GM19035 (cell line): ENCODE data around the gene ALK.
"Not testable (repeated sequence)": the region's sequence is repeated elsewhere in the genome, so short reads cannot be mapped to it uniquely, and the experiment has no call there.

Experiments used
- ATAC-seq: cut with Tn5 transposase; IDR thresholded peaks from one replicate; pipeline ENCODE4 v1.9.1; 2021; ENCODE audit not compliant: unreplicated experiment

The ALK gene

DNA sequence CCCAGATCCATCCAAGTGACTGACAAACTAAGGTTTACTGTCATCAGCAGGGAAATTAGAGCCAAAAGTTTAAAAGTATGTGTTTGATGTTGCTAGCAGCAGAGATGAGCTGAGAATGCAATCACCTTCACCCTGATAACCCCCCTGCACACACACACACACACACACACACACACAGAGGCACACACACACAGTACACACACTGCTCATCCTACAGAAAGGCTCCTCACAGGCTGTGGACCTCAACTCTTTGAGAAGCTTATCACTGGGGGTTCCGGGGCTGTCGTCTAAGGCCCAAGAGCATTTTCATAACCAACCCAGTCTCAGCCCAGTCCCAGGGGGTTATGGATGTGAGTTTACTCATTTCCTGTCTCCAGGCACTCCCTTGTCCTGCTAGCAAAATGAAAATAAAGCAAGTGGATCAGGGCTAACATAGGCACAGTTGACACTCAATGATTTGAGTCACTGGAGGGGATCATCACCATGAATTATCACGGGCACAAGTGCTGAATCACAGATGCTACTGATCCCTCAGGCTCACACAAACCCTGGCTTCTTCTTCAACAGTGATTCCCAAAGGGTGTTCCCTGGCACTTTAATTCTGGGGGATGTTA is 76.6 kb downstream of the ALK start:
- ATAC-seq, result no peak

DNA sequence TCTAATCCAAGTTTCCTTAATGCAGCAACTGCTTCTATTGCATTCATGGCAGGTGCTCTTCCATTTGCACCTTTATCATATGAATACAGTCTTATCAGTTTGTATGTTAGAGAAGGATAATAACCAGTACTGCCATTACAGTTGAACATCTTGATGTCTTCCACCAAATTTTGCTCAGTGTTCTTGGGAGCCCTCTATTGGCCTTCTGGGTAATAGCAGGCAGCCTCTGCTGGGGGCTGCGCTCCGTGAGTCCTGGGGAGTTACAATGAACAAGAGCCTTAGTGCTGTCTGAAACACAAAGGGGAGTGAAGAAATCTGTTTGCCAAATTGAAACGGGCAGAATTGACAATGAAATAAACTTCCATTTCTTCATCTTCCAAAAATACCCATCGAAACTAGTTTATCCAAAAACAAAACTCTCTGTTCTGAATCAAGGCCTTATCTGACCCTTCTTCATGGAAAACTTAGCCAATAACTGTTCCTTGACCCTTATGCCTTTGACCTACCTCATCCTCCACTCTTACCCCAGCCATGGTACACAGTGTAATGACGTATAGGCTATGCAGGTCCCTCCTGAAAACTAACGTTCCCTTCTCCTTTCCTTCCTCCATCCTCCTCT is 79.9 kb downstream of the ALK start:
- no peak for ATAC-seq

DNA sequence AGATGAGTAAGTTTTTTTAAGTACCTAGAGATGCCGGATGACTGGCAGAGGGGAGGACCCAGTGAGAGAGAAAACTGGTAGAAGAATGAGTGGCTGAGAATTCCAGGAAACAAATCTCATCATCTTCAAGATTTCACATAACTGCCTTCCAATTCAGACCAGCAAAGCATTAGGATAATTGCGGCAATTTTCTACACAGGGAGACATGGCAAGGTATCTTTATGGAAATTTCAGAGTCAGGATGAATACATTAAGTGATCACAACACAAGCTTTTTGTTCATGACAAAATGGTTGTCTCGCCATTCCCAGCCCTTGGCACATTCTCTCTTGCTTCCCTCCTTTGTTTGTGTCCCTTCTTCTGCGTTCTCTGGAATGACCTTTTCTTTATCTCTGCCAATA is 82.1 kb downstream of the ALK start:
- no peak for ATAC-seq

DNA sequence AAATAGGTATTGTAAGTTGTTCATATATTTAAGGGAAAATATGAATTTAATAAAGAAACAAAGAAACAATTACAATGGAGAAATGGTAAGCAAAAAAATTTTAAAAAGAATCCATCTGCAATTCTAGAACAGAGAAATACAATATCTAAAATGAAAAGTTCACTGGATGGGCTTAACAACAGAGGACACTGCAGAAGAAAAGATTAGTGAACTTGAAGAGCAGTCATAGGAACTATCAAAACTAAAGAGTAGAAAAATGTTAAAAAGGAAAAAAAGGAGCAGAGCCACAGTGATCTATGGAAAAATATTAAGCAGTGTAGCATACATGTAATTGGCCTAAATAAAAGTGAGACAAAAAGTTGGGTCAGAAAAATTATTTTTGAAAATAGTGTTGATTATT is 83.5 kb downstream of the ALK start:
- ATAC-seq, result no peak

DNA sequence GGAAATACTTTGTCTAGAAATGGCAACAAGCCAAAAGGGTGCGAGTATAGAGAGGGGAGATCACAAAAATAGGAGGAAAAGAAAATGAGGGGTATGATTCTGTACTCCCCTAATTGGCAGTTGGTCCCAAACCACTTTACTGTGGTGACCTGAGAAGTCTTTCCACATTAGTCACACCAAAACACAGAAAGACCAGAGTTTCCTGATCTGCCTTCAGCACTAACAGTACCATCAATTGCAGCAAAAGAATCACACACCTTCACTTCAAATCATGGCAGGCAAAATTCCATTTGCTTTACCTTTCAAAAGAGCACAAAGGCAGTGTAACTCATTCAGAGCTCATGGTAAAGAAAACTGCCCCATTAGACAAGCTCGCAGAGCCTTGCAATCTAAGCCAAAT is 86.8 kb downstream of the ALK start:
- ATAC-seq, result no peak

DNA sequence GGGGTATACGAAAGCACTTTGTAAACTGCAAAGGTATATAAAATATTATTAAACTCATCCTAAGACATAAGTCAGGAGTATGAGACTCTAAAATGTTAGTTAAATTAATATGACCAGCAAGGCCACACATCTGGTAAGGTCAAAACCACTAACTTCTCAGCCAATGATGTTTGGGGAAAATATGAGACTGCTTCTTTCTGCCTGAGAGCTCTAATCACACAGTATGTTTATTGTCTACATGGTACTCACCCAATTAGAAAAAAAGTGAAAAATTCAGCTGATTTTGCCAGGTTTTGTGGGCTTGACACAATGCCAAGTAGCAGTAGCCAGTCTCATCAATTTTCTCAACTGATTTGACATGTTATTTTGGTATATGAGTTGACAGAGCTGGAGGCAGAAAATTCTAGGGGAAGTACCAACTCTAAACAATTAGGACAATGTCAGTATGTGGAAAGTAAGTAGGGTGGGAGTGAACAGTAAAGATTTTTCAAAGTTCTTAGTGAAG is 87.3 kb downstream of the ALK start:
- no peak for ATAC-seq

DNA sequence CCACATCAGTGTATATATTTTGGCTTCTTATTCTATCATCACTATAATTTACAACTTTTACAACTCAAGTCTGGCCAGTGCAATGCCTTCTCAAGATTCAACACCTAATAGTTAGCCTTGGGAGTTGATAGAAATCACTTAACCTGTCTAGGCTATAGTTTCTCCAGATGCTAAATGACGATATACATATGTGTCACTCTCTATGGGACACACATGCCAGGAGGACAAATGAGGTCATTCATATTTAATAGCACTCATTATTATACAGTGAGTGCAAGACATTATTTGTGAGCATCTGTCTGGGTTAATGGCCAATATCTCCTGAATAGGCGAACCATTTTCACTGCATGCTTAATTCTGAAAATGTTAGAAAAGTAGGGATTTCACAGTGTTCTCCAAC is 89.8 kb downstream of the ALK start:
- no peak for ATAC-seq

DNA sequence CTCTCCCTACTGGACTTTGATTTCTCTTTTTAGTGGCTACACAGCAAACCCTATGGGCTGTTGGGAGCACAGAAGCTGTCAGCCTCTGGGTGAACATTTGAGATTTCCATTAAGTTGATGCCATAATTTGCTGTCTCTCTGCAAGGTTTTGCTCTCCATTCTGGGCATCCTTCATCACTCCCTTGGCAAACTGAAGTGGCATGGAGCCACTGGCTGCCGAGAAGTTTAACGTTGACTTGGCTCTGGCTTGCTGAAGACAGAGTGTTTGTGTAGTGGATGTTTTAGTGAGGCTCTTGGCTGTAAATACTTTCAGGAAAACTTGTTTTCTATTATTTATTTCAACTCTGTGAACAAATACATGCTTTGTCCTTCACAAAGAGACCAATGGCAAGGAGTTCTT is 91.5 kb downstream of the ALK start:
- ATAC-seq, result no peak

DNA sequence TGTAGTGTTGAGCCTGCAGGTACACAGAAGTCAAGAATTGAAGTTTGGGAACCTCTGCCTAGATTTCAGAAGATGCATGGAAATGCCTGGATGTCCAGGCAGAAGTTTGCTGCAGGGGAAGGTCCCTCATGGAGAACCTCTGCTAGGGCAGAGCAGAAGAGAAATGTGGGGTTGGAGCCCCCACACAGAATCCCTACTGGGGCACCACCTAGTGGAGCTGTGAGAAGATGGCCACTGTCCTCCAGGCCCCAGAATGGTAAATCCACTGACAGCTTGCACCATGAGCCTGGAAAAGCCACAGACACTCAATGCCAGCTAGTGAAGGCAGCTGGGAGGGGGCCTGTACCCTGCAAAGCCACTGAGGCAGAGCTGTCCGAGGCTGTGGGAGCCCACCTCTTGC is 97.2 kb downstream of the ALK start:
- not testable (repeated sequence) for ATAC-seq

DNA sequence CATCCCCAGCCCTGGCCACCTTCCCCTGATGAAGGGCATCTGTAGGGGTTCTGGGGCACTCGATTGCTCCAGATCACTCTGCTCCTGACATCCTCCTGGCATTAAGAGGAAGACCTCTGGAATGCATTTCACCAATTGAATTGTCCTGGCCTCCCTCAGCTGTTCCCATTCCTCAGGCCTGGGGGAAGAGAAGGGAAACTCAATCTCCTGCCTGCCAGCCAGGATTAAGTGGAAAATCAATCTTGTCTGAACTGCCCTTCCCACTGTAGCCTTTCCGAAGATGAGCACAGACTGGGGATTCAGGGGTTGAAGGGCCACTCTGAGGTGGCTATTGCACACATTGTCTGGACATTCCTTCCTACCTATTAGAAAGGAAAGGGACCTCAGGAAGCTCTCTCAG is 99.8 kb downstream of the ALK start:
- ATAC-seq, result no peak

DNA sequence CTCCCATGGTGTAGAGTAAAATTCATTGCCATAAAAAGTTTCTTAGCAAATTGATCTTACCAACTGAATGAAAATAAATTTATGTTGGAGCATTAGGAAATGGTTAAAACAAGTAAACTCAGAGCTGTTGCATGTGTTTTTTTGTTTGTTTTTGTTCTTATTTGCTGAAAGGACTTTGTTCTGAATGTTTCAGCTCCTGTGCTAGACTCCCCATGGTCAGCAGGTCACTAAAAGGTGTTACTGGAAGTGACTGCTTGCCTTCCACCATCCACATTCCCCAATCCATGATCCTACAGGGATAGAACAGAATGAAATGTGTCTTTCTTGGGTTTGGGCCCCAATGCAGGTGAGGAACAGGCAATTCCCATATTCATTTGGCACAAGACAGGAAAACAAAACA is 101.8 kb downstream of the ALK start:
- ATAC-seq, result no peak

DNA sequence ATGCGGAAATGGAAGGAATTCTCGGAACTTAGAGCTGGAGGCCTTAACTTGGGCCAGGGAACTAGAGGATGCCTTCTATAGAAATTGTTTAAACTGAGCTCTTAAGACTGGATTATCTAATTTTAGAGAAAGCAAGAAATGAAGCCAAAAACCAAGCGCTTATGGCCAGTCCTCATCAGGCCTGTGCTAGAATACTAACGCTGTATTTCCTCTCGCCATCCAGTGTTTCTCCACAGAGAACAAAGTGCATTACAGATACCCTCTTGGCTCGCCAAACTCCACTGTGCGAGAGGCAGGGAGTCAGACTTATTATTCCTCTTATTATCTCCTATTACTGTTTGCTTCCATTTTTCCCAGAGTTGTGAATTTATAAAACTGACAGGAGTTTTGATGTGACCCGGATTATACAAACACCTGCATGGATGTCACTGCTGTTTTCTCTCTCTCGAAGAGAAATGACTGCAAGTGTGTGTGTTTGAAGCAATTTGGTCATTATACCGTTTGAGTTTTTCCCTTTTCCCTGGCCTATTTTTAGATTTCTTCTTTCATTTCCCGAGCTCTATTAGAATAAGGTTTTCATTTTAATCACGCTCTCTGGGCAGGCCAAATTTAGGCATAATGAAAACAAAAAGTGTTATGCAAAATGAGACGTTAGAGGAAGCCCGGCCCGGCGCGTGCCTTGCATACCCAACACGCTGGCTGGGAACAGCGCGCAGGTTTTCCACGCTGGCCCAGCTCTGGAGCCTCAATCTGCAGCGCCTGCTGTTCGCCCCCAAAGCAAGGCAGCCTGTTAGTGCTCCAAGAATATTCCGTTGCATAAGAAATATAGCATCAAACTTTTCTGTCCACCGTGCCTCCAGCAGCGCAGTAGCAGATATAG is 103.3 kb downstream of the ALK start:
- ATAC-seq, result no peak

DNA sequence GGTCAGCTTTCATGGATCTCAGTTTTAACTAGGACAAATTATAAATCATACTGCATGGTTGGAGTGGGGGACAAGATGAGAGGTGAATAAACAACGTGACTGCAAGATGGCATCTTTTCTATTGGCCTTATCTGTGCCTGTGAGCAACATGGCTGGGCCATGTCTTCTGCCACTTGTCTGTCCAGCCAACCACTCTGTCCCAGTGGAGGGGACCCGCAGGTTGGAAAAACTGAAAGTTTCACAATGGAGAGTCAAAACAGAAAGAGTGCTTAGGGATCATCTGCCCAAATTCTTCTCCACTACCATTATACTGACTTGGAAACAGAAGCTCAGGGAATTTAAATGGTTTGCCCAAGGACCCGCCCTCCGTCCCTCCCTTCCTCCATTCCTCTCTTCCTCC is 104.1 kb downstream of the ALK start:
- no peak for ATAC-seq

DNA sequence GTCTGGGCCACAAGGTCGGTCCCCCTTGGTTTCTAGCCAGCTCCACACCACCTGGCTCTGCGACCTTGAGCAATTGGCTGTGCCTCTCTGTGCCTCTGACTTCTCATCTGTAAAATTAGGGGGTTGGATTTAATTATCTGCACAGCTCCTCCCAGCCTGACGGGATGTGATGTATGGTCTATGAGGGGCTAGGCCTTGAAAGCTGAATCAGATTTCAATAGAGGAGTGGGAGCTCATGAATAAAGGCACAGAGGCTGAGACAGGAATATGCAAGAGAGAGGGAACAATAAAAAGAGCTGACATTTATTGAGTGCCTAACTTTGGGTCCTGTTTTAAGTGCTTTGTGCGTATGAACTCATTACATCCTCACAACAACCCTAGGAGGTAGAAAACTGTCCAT is 104.7 kb downstream of the ALK start:
- no peak for ATAC-seq

DNA sequence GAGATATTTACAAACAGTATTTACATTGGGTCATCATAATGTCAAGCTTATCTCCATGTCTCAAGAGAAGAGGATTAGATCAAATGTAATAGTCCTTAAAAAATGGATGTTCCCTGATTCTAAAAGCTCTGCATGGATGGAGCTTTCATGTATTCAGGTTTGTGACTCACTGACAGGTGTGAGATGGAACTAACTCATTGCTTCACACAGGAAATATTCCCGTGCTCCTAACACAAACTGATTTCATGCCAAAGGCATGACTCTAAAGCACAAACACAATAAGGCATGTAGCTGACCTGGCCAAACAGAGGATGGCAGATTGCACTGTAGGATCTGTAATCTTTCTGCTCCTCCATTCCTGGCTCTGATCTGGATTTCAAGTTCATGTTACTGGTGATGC is 110.0 kb downstream of the ALK start:
- no peak for ATAC-seq

DNA sequence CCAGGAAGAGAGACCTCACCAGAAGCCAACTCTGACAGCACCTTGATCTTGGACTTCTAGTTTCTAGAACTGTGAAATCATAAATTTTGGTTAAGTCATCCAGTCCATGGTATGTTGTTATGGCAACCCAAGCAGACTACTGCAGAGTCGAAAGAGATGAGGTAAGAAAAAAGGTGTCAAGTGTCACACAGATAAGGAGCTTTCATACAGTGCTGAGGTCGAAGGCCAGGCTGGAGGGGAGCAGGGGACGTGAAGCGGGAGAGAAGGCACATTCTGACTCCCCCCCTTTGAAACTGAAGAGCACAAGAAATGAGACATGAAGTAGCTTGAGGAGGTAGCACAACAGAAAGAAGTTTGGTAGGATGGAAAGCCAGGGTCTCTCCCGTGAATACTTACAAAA is 110.4 kb downstream of the ALK start:
- no peak for ATAC-seq

DNA sequence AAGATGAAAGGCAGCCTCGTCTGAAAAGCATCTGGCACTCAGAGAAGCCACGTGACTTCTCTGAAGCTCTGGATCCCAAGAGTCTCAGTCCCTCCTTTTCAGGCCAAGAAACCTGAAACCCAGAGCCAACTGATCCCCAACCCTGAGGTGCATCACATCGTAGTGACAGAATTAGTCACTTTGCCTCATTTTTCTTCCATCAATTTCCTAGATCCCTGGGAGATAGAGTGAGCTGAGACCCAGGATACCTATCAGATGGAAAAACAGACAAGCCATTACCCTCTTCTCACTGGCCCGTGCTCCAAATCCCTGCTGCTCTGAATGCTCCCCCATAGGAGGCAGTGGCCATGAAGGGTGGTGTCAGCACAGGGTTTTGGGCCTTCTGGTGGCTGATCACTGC is 113.1 kb downstream of the ALK start:
- ATAC-seq, result no peak

DNA sequence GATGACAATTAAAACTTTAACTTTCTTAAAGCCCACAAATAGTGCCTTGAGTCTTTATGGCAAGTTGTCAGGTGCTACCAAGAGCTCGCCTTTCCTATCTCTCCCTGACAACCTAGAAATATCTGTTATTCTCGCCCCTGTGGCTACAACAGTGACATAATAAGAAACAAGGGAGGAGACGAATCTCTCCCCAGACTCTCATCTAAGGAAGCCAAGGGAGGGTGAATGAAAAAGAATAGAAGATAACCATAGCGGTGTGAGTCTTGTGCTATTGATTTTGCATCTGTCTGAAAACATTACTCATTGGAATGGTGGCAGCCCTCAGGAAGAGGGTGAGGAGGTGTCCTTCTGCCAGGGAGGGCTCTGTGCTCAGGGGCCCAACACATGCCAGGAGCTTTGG is 114.3 kb downstream of the ALK start:
- no peak for ATAC-seq

DNA sequence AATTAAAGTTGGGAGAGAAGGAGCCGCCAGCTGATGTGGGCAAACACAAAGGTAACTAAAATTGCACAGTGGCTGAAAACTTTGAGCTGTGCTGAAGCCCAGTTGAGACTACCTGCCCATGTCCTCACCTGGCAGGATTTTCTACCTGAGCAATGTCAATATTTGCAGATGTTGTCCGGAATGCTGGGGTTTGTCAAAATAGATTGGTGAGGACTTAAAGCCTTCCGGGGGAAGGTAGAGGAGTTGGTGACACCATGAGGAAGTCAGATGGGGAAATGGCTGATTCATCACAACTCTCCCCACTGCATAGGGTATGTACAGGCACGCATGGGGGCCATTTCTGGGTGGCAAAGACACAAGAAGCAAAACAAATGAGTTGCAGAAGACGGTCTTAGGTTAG is 114.9 kb downstream of the ALK start:
- ATAC-seq, result no peak

DNA sequence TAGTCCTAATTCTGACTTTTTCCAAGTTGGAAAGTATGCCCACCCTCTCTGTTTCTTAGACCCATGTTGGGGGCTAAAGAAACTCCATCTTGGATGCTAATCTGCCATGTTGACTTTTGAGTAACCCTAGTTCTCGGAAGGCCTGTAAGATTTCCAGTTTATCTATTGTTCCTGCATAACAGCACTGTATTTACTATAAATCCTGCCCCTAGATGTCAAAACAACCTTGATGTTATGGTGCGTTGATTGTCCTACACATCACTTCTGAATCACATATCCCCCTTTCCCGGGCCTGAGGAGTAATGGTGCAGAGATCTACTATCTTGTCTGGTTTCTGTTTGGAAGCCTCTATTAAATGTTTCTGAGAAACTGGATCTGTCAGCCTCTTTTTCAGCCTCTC is 116.7 kb downstream of the ALK start:
- ATAC-seq, result no peak

DNA sequence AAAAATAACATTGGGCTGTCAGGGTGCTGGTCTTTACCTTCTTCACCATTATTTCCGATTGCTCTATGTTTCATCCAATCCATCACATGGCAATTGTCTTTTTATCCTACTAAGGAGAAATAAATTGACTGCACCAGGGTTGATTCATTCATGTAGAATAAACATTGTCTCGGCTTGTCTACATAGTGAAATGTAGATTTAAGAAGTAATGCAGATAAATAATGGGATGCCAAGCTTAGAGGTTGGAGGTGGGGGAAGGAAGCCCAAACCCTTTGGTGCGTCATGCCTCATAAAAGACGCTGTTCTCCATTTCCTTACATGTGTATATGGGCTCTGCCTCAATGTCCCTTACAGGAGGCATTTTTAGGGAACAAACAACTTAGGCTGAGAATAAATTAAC is 117.8 kb downstream of the ALK start:
- no peak for ATAC-seq

DNA sequence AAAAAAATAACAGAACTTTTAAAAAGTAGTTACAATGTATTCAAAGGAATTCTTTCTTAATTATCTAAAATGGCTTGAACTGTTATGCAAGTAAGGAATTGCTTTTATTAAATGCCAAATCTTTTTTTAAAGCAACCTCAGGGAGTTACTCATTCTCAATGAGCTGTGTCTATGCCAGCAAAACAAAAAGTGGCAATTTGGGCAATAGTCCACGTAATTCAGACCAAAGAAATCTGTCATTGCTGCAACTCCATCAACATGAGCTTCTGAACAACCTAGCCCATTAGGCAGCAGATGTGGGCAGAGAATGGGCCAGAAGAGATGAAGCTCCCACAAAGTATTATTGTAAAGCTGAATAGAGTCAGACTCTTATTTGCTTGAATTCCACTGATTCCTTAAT is 118.4 kb downstream of the ALK start:
- no peak for ATAC-seq
